GM12801 (cell line): ENCODE results near the gene SH3BP2.

Experiments used
- CTCF ChIP-seq: IDR thresholded peaks from one replicate; pipeline ENCODE4 v1.5.1; 2011; ENCODE audit warnings: control low read depth; ENCODE audit not compliant: insufficient read length; ENCODE audit errors: extremely low read depth

SH3BP2 gene

GRCh38 chr4:2813446-2814405 is 20.8 kb downstream of the SH3BP2 start:
- no peak for TF ChIP-seq CTCF

- no peak for TF ChIP-seq CTCF
Measured at GRCh38 chr4:2814627-2815270, 21.9 kb downstream of the SH3BP2 start.

- TF ChIP-seq CTCF: no peak
Measured at GRCh38 chr4:2816401-2816954, 23.6 kb downstream of the SH3BP2 start.

- TF ChIP-seq CTCF: no peak
Measured at GRCh38 chr4:2817137-2817536, 24.3 kb downstream of the SH3BP2 start.

- TF ChIP-seq CTCF: no peak
Measured at GRCh38 chr4:2817701-2818350, 24.9 kb downstream of the SH3BP2 start.

GRCh38 chr4:2818351-2818939 is 25.6 kb downstream of the SH3BP2 start:
- TF ChIP-seq CTCF: no peak
